GM21576 (cell line): ENCODE data around the gene SPRY2.
A peak's percentile ranks its signal among the peaks of the same experiment; 100 is the strongest.
"Not testable (repeated sequence)": the region's sequence is repeated elsewhere in the genome, so short reads cannot be mapped to it uniquely, and the experiment has no call there.

Experiments used
- ATAC-seq: cut with Tn5 transposase; IDR thresholded peaks from one replicate; pipeline ENCODE4 v1.9.1; 2021; ENCODE audit warnings: mild to moderate bottlenecking, moderate library complexity; ENCODE audit not compliant: unreplicated experiment

The SPRY2 gene

GRCh38 chr13:80355496-80356094, 14.7 kb upstream of the SPRY2 start:
- ATAC-seq, result not testable (repeated sequence)

GRCh38 chr13:80348750-80349149, 7.8 kb upstream of the SPRY2 start:
- ATAC-seq, result no peak

GRCh38 chr13:80348314-80348713, 7.4 kb upstream of the SPRY2 start:
- ATAC-seq, result no peak

GRCh38 chr13:80345771-80346510, 5.0 kb upstream of the SPRY2 start:
- no peak for ATAC-seq

- not testable (repeated sequence) for ATAC-seq
These were observed 3.1 kb upstream of the SPRY2 start for GRCh38 chr13:80344032-80344431.

- ATAC-seq, result peak; percentile 65
These were observed 1.8 kb upstream of the SPRY2 start for GRCh38 chr13:80342471-80343371.

GRCh38 chr13:80341756-80342370, 937 bp upstream of the SPRY2 start:
- ATAC-seq, result no peak

GRCh38 chr13:80340651-80341100, 250 bp downstream of the SPRY2 start:
- ATAC-seq, result peak; percentile 13

GRCh38 chr13:80339912-80340650, 845 bp downstream of the SPRY2 start:
- ATAC-seq, result peak; percentile 27

- ATAC-seq, result no peak
These were observed 1.4 kb downstream of the SPRY2 start for GRCh38 chr13:80339563-80339911.

GRCh38 chr13:80338781-80339562, 2.0 kb downstream of the SPRY2 start:
- ATAC-seq, result no peak

GRCh38 chr13:80337288-80338081, 3.4 kb downstream of the SPRY2 start:
- ATAC-seq, result no peak

- no peak for ATAC-seq
These were observed 4.1 kb downstream of the SPRY2 start for GRCh38 chr13:80336776-80337287.

GRCh38 chr13:80336370-80336769, 4.6 kb downstream of the SPRY2 start:
- no peak for ATAC-seq

- ATAC-seq, result no peak
These were observed 6.2 kb downstream of the SPRY2 start for GRCh38 chr13:80334597-80335260.

- no peak for ATAC-seq
These were observed 8.9 kb downstream of the SPRY2 start for GRCh38 chr13:80331984-80332383.

GRCh38 chr13:80329250-80329649, 11.7 kb downstream of the SPRY2 start:
- no peak for ATAC-seq

- no peak for ATAC-seq
These were observed 21.9 kb downstream of the SPRY2 start for GRCh38 chr13:80319004-80319403.
